HCT116 (cell line): Measurements from ENCODE around the gene TCEANC2. TPM values are rescaled to one million over a fixed set of nuclear protein-coding genes. Genes with fewer than 3 reads are reported as not detected.

Experiments
- ATAC-seq: fragments of 200-7000 bp; cut with Tn5 transposase; 2 replicates; pipeline ENCODE4 v1.9.1; 2020; ENCODE audit warnings: mild to moderate bottlenecking, moderate library complexity
- BruUV-seq: library from RNA; stranded (reverse); fragments of 400-500 nt; replicated peaks from 2 replicates; lab custom pipeline; 2021; lab: Mats Ljungman, UMichigan
- CTCF ChIA-PET: fragments of 300-600 bp; sonication (Branson Sonifier 250); formaldehyde crosslinking; loops from one replicate; lab custom pipeline; 2021; ENCODE audit warnings: antibody characterized with exemption; lab: Charles Lee
- POLR2A ChIA-PET: fragments of 300-600, 350-600 bp; sonication (Branson Sonifier 250); formaldehyde crosslinking; loops from one replicate; lab custom pipeline; 2021; ENCODE audit warnings: antibody characterized with exemption; lab: Charles Lee
- RAD21 ChIA-PET, 2 experiments: fragments of 300-600 bp; sonication (Branson Sonifier 250); formaldehyde crosslinking; loops; one replicate each; lab custom pipeline; 2023; ENCODE audit warnings: low total read pairs in 2 of 2; ENCODE audit not compliant: uncharacterized antibody in 2 of 2, unreplicated experiment in 2 of 2, low non-redundant PET in 1 of 2; lab: Charles Lee
- DNase-seq: peaks from one replicate; pipeline ENCODE4 v3.0.0-alpha.2; 2010; ENCODE audit warnings: low read depth, low spot score
- H2AFZ ChIP-seq: fragments of 200-600 bp; shearing (Covaris generic), sonication (generic); 2 replicates; pipeline ENCODE4 v1.6.1; 2017; ENCODE audit warnings: low read depth, mixed run types, mixed read lengths, antibody characterized with exemption, low read length; ENCODE audit not compliant: poor library complexity, severe bottlenecking
- H3K27ac ChIP-seq: 2 replicates; pipeline ENCODE4 v1.5.1; 2012; ENCODE audit warnings: low read depth, low read length
- H3K27me3 ChIP-seq: fragments of 200-600 bp; sonication (generic); 2 replicates; pipeline ENCODE4 v1.6.1; 2016; ENCODE audit warnings: mixed run types, low read length, mixed read lengths; ENCODE audit not compliant: insufficient read depth
- H3K36me3 ChIP-seq, 2 experiments: fragments of 200-500 bp in 1 of 2; fragments of 200-600 bp in 1 of 2; sonication (Bioruptor generic) in 1 of 2; sonication (generic) in 1 of 2; 2 replicates each; pipeline versions ENCODE4 v1.5.1 to v1.6.1; 2014 to 2016; ENCODE audit warnings: low read length in 2 of 2, inconsistent platforms in 1 of 2, mixed read lengths in 1 of 2, mixed run types in 1 of 2; ENCODE audit not compliant: insufficient read depth in 2 of 2, control insufficient read depth in 1 of 2
- H3K4me1 ChIP-seq, 2 experiments: fragments of 200-600 bp in 1 of 2; sonication (generic) in 1 of 2; 2 replicates each; pipeline versions ENCODE4 v1.5.1 to v1.6.1; 2012 to 2017; ENCODE audit warnings: low read length in 2 of 2, inconsistent platforms in 1 of 2, mild to moderate bottlenecking in 1 of 2, mixed read lengths in 1 of 2, mixed run types in 1 of 2, moderate library complexity in 1 of 2; ENCODE audit not compliant: insufficient read depth in 2 of 2, control insufficient read depth in 1 of 2
- H3K4me2 ChIP-seq: fragments of 200-600 bp; sonication (generic); 2 replicates; pipeline ENCODE4 v1.6.1; 2017; ENCODE audit warnings: mixed run types, low read length, mixed read lengths
- H3K4me3 ChIP-seq, 2 experiments: fragments of 200-600 bp in 1 of 2; sonication (generic) in 1 of 2; replicated peaks in 1 of 2; 2 replicates each; pipeline ENCODE4 v1.5.1; 2011 to 2016; ENCODE audit warnings: low read length in 2 of 2, control low read depth in 1 of 2, low read depth in 1 of 2, mild to moderate bottlenecking in 1 of 2, mixed read lengths in 1 of 2, mixed run types in 1 of 2
- H3K79me2 ChIP-seq: fragments of 200-600 bp; sonication (generic); 2 replicates; pipeline ENCODE4 v1.6.1; 2017; ENCODE audit warnings: mild to moderate bottlenecking, mixed run types, low read length, moderate library complexity, mixed read lengths; ENCODE audit not compliant: insufficient read depth
- H3K9ac ChIP-seq: fragments of 200-600 bp; sonication (generic); 2 replicates; pipeline ENCODE4 v1.6.1; 2016; ENCODE audit warnings: low read length, mixed read lengths
- H3K9me2 ChIP-seq: fragments of 200-600 bp; sonication (generic), shearing (Covaris generic); 2 replicates; pipeline ENCODE4 v1.6.1; 2017; ENCODE audit warnings: mixed run types, mild to moderate bottlenecking, moderate library complexity; ENCODE audit not compliant: insufficient read depth
- H3K9me3 ChIP-seq, 2 experiments: fragments of 200-500 bp in 1 of 2; fragments of 200-600 bp in 1 of 2; sonication (Bioruptor generic) in 1 of 2; sonication (generic) in 1 of 2; 2 replicates each; pipeline ENCODE4 v1.6.1; 2014 to 2017; ENCODE audit warnings: low read length in 2 of 2, mixed read lengths in 2 of 2, inconsistent platforms in 1 of 2, low read depth in 1 of 2, mild to moderate bottlenecking in 1 of 2, mixed run types in 1 of 2, moderate library complexity in 1 of 2; ENCODE audit not compliant: control insufficient read depth in 1 of 2, insufficient read depth in 1 of 2
- H4K20me1 ChIP-seq: fragments of 200-600 bp; sonication (generic), shearing (Covaris generic); 2 replicates; pipeline ENCODE4 v1.6.1; 2017; ENCODE audit warnings: mixed run types, mild to moderate bottlenecking, moderate library complexity; ENCODE audit not compliant: insufficient read depth
- EGR1 ChIP-seq: IDR thresholded peaks from 2 replicates; pipeline ENCODE4 v1.6.1; 2012; ENCODE audit warnings: low read depth
- EZH2 ChIP-seq: fragments of 200-600 bp; sonication (generic); IDR thresholded peaks from 2 replicates; pipeline ENCODE4 v1.6.1; 2017; ENCODE audit warnings: antibody characterized with exemption, mixed run types
- JUND ChIP-seq: IDR thresholded peaks from 2 replicates; pipeline ENCODE4 v1.6.1; 2012
- MAX ChIP-seq: IDR thresholded peaks from 2 replicates; pipeline ENCODE4 v1.6.1; 2012
- RAD21 ChIP-seq: IDR thresholded peaks from 2 replicates; pipeline ENCODE4 v1.6.1; 2012; ENCODE audit warnings: low read depth, mild to moderate bottlenecking
- REST ChIP-seq: IDR thresholded peaks from 2 replicates; pipeline ENCODE4 v1.6.1; 2012; ENCODE audit warnings: low read depth
- SP1 ChIP-seq: IDR thresholded peaks from 2 replicates; pipeline ENCODE4 v1.6.1; 2012; ENCODE audit warnings: low read depth
- YY1 ChIP-seq: IDR thresholded peaks from 2 replicates; pipeline ENCODE4 v1.6.1; 2011; ENCODE audit warnings: low read length, low read depth, moderate library complexity, mild to moderate bottlenecking; ENCODE audit not compliant: insufficient replicate concordance; ENCODE audit errors: extremely low read depth
- intact Hi-C: fragments of 100-400 bp; cut with micrococcal nuclease; formaldehyde crosslinking; loops from 2 replicates; pipeline ENCODE4 v1.10.0; 2022
- total RNA-seq: library from RNA; stranded (reverse); gene quantifications from one replicate; pipeline ENCODE4 v1.2.1, GENCODE V29; 2021; ENCODE audit not compliant: unreplicated experiment
- TF ChIP-seq, protein P1 (sequence below): IDR thresholded peaks from 2 replicates; pipeline ENCODE4 v1.6.1; 2012
- TF ChIP-seq, protein P2 (sequence below), 3 experiments: fragments of 200-600 bp in 1 of 3; sonication (generic) in 1 of 3; IDR thresholded peaks in 2 of 3; conservative IDR thresholded peaks in 1 of 3; 2 replicates each; pipeline ENCODE4 v1.5.1; 2012 to 2017; ENCODE audit warnings: low read depth in 2 of 3, low read length in 2 of 3, antibody characterized with exemption in 1 of 3, borderline replicate concordance in 1 of 3, control low read depth in 1 of 3, mild to moderate bottlenecking in 1 of 3, mixed read lengths in 1 of 3, mixed run types in 1 of 3, moderate library complexity in 1 of 3; ENCODE audit not compliant: insufficient read depth in 1 of 3

The TCEANC2 gene
- total RNA-seq, 1 experiment from 2014 or later: 5.4 TPM

GRCh38 chr1:54134295-54134694 lies 80.9 kb downstream of the TCEANC2 start:
- BruUV-seq: no TSS peak
- intact Hi-C loops: no loop called here
- H4K20me1 ChIP-seq: no peaks in the 10 kb centered on the region
- ChIA-PET CTCF (no interaction called here), POLR2A (no interaction called here)
- no peaks in the 10 kb centered on the region for H3K36me3 ChIP-seq
- no peaks in the 10 kb centered on the region for H3K9me2 ChIP-seq
- no peaks in the 10 kb centered on the region for H3K79me2 ChIP-seq
- H3K9me3 ChIP-seq: no peaks in the 10 kb centered on the region
- H3K27me3 ChIP-seq: no peaks in the 10 kb centered on the region
- no peak overlapping the region for H2AFZ ChIP-seq
- TF ChIP-seq MAX: no peak
- no peak for TF ChIP-seq RAD21
- no peak for TF ChIP-seq REST
- no peak for TF ChIP-seq EZH2
- TF ChIP-seq JUND: no peak
- no peak for TF ChIP-seq SP1
- TF ChIP-seq, protein P1, sequence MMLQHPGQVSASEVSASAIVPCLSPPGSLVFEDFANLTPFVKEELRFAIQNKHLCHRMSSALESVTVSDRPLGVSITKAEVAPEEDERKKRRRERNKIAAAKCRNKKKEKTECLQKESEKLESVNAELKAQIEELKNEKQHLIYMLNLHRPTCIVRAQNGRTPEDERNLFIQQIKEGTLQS: no peak
- no peak for TF ChIP-seq EGR1
- no peak for TF ChIP-seq YY1
- TF ChIP-seq, protein P2, sequence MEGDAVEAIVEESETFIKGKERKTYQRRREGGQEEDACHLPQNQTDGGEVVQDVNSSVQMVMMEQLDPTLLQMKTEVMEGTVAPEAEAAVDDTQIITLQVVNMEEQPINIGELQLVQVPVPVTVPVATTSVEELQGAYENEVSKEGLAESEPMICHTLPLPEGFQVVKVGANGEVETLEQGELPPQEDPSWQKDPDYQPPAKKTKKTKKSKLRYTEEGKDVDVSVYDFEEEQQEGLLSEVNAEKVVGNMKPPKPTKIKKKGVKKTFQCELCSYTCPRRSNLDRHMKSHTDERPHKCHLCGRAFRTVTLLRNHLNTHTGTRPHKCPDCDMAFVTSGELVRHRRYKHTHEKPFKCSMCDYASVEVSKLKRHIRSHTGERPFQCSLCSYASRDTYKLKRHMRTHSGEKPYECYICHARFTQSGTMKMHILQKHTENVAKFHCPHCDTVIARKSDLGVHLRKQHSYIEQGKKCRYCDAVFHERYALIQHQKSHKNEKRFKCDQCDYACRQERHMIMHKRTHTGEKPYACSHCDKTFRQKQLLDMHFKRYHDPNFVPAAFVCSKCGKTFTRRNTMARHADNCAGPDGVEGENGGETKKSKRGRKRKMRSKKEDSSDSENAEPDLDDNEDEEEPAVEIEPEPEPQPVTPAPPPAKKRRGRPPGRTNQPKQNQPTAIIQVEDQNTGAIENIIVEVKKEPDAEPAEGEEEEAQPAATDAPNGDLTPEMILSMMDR (IDR thresholded peaks at IDR 0.05 in 2 of 3, conservative IDR thresholded peaks at IDR 0.05 in 1 of 3; ENCODE audit: borderline replicate concordance in 1 of 3, insufficient read depth in 1 of 3, low read depth in 2 of 3, low read length in 2 of 3): no peak
- TF ChIP-seq, all 23 proteins: peak for 0
- ATAC-seq (no peak), DNase-seq (no peak)
- RAD21 ChIA-PET: no interaction called here
- Histone ChIP-seq H3K4me3 (no peak overlapping the region), H3K27ac (no peak overlapping the region), H3K4me1 (no peaks in the 10 kb centered on the region; a peak in 1 of 4 replicates), H3K9ac (no peak overlapping the region), H3K4me2 (no peak overlapping the region)
